ENCODE results near the gene C1orf174.

DNA sequence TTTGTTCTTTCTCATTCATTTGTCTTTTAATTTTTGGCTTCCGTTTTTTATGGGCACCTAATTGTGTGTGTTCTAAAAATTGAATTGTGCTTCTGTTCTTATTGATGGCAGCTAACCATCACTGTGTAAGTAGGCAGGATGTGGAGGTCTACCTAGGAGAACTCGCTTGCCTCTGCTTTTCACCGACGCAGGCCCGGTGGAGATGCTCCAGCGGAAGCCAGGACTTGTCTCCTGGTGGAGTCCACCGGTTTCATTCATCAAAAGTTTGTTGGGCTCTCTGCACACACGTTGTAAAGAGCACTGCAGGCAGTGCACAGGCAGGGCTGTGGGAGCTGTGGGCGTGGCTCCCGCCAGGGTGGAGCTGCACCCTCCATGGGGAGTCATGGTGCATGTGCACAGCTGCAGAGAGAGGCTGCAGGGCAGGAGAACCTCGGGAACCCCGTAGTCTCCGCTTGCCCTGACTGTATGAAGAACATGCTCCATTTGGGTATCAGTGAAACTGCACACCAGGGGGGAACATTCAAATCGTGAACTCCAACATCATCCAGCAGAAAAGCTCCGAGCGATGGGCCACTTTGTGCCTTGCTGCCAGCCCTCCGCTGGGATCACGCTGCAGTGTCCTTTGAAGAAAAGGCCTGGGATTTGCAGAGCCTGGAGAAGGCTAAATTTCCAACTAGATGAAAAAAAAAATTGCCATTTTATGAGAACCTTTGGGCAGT is 6.0 kb upstream of the C1orf174 start:
- TF ChIP-seq POLR2A (IDR thresholded peaks at IDR 0.05; ENCODE audit: low read depth, low read length) (no peak), POLR2AphosphoS5 (IDR thresholded peaks at IDR 0.05; ENCODE audit: low read depth, low read length) (no peak), TAF1 (IDR thresholded peaks at IDR 0.05; ENCODE audit: low read depth, low read length) (no peak), SPI1 (IDR thresholded peaks at IDR 0.05; ENCODE audit: low read depth, low read length) (no peak)
